CD1c-positive myeloid dendritic cell (primary cell): Measurements from ENCODE around the gene SOX18.

Experiments
- DNase-seq: peaks from one replicate; pipeline ENCODE4 v3.0.0-alpha.2; 2016; ENCODE audit errors: extremely low spot score

The SOX18 gene

GRCh38 chr20:64068386-64069208 is 19.2 kb upstream of the SOX18 start:
- DNase-seq = no peak

GRCh38 chr20:64067733-64068307 is 18.4 kb upstream of the SOX18 start:
- DNase-seq = no peak

GRCh38 chr20:64067005-64067632 is 17.7 kb upstream of the SOX18 start:
- DNase-seq = peak; percentile 6

GRCh38 chr20:64065974-64066343 is 16.5 kb upstream of the SOX18 start:
- DNase-seq = peak; percentile 43

- no peak for DNase-seq
Measured at GRCh38 chr20:64065062-64065973, 15.9 kb upstream of the SOX18 start.

- DNase-seq = no peak
Measured at GRCh38 chr20:64064145-64064698, 14.8 kb upstream of the SOX18 start.

- DNase-seq = peak; percentile 61
Measured at GRCh38 chr20:64063389-64064144, 14.1 kb upstream of the SOX18 start.

GRCh38 chr20:64062596-64063388 is 13.4 kb upstream of the SOX18 start, which contains the start of gene TCEA2:
Gene TCEA2 (plus strand): TSS chr20:64063198. CDS start chr20:64063313, 115 bp downstream.
- DNase-seq = peak; percentile 96

GRCh38 chr20:64062276-64062595 is 12.8 kb upstream of the SOX18 start:
- DNase-seq = no peak

GRCh38 chr20:64058536-64058935 is 9.1 kb upstream of the SOX18 start:
- peak; percentile 4 for DNase-seq

GRCh38 chr20:64057628-64058498 is 8.4 kb upstream of the SOX18 start:
- peak; percentile 64 for DNase-seq

- DNase-seq = no peak
Measured at GRCh38 chr20:64056889-64057627, 7.6 kb upstream of the SOX18 start.

- DNase-seq = no peak
Measured at GRCh38 chr20:64056639-64056888, 7.1 kb upstream of the SOX18 start.

- peak; percentile 5 for DNase-seq
Measured at GRCh38 chr20:64055893-64056638, 6.6 kb upstream of the SOX18 start.

- DNase-seq = no peak
Measured at GRCh38 chr20:64055396-64055892, 6.0 kb upstream of the SOX18 start.

GRCh38 chr20:64053841-64054661 is 4.6 kb upstream of the SOX18 start:
- DNase-seq = peak; percentile 16
